IMR-90 (cell line): ENCODE data around the gene FAM200C. TPM values are rescaled to one million over a fixed set of nuclear protein-coding genes. Genes with fewer than 3 reads are reported as not detected.

Source experiments
- ATAC-seq: fragments of 200-7000 bp; cut with Tn5 transposase; 2 replicates; pipeline ENCODE4 v1.9.1; 2020; ENCODE audit warnings: low read depth, mild to moderate bottlenecking, moderate library complexity
- BruUV-seq: library from RNA; stranded (reverse); fragments of 400-500 nt; replicated peaks from 2 replicates; lab custom pipeline; 2021; lab: Mats Ljungman, UMichigan
- CTCF ChIA-PET: fragments of 300-600 bp; formaldehyde crosslinking; extraction: SDS; loops from one replicate; lab custom pipeline; 2021; ENCODE audit warnings: antibody characterized with exemption; lab: Yijun Ruan, JAX
- POLR2A ChIA-PET: fragments of 300-600 bp; sonication (Branson Sonifier 250); formaldehyde crosslinking; loops from one replicate; lab custom pipeline; 2022; ENCODE audit warnings: antibody characterized with exemption; ENCODE audit not compliant: unreplicated experiment; lab: Charles Lee
- DNase-seq: peaks from one replicate; pipeline ENCODE4 v3.0.0; 2013
- H2AFZ ChIP-seq: replicated peaks from 2 replicates; pipeline ENCODE3; 2013; ENCODE audit warnings: low read length, mild to moderate bottlenecking; ENCODE audit not compliant: poor library complexity
- H2AK5ac ChIP-seq: 2 replicates; pipeline ENCODE4 v1.6.1; 2013; ENCODE audit warnings: low read depth, low read length, inconsistent platforms
- H2AK9ac ChIP-seq: replicated peaks from 2 replicates; pipeline ENCODE3; 2013; ENCODE audit warnings: mild to moderate bottlenecking, low read depth, low read length, moderate library complexity; ENCODE audit not compliant: poor library complexity
- H2BK120ac ChIP-seq: 2 replicates; pipeline ENCODE4 v1.6.1; 2013; ENCODE audit warnings: low read depth, low read length, inconsistent platforms
- H2BK15ac ChIP-seq: 3 replicates; pipeline ENCODE4 v1.6.1; 2013; ENCODE audit warnings: low read depth, low read length, inconsistent platforms
- H2BK20ac ChIP-seq: 2 replicates; pipeline ENCODE4 v1.6.1; 2013; ENCODE audit warnings: low read depth, mild to moderate bottlenecking, inconsistent platforms, low read length, moderate library complexity
- H2BK5ac ChIP-seq: 2 replicates; pipeline ENCODE4 v1.6.1; 2013; ENCODE audit warnings: mild to moderate bottlenecking, low read depth, low read length, inconsistent platforms; ENCODE audit not compliant: poor library complexity, severe bottlenecking
- H3K14ac ChIP-seq: replicated peaks from 2 replicates; pipeline ENCODE4 v1.6.1; 2013; ENCODE audit warnings: low read depth, low read length, inconsistent platforms
- H3K18ac ChIP-seq: 2 replicates; pipeline ENCODE4 v1.6.1; 2013; ENCODE audit warnings: low read depth, low read length, control low read depth
- H3K23ac ChIP-seq: 2 replicates; pipeline ENCODE4 v1.6.1; 2013; ENCODE audit warnings: low read depth, low read length, inconsistent platforms
- H3K27ac ChIP-seq: 2 replicates; pipeline ENCODE4 v1.5.1; 2013; ENCODE audit warnings: mild to moderate bottlenecking, control low read depth, low read length; ENCODE audit not compliant: insufficient read depth
- H3K27me3 ChIP-seq: 2 replicates; pipeline ENCODE4 v1.6.1; 2013; ENCODE audit warnings: low read length; ENCODE audit not compliant: control insufficient read depth, insufficient read depth
- H3K36me3 ChIP-seq: 2 replicates; pipeline ENCODE4 v1.6.1; 2013; ENCODE audit warnings: low read length, mixed read lengths; ENCODE audit not compliant: control insufficient read depth, insufficient read depth
- H3K4ac ChIP-seq: 2 replicates; pipeline ENCODE4 v1.6.1; 2013; ENCODE audit warnings: low read depth, low read length, inconsistent platforms
- H3K4me1 ChIP-seq: 2 replicates; pipeline ENCODE4 v1.6.1; 2013; ENCODE audit warnings: low read length, mixed read lengths; ENCODE audit not compliant: control insufficient read depth, insufficient read depth
- H3K4me2 ChIP-seq: 2 replicates; pipeline ENCODE4 v1.6.1; 2013; ENCODE audit warnings: low read depth, mild to moderate bottlenecking, control low read depth, low read length, moderate library complexity
- H3K4me3 ChIP-seq: 2 replicates; pipeline ENCODE4 v1.5.1; 2013; ENCODE audit warnings: low read depth, mild to moderate bottlenecking, control low read depth, low read length, moderate library complexity; ENCODE audit not compliant: insufficient read depth
- H3K56ac ChIP-seq: 2 replicates; pipeline ENCODE4 v1.6.1; 2013; ENCODE audit warnings: low read length, inconsistent platforms; ENCODE audit not compliant: insufficient read depth; ENCODE audit errors: extremely low read depth
- H3K79me1 ChIP-seq, 2 experiments: 2 replicates each; pipeline ENCODE4 v1.6.1; 2013; ENCODE audit warnings: low read length in 2 of 2, inconsistent platforms in 1 of 2, low read depth in 1 of 2
- H3K9ac ChIP-seq: 2 replicates; pipeline ENCODE4 v1.6.1; 2013; ENCODE audit warnings: low read depth, low read length, control low read depth
- H3K9me1 ChIP-seq: 2 replicates; pipeline ENCODE4 v1.6.1; 2013; ENCODE audit warnings: low read length, inconsistent platforms; ENCODE audit not compliant: insufficient read depth
- H3K9me3 ChIP-seq: 2 replicates; pipeline ENCODE4 v1.6.1; 2013; ENCODE audit warnings: low read length; ENCODE audit not compliant: control insufficient read depth, insufficient read depth
- H4K20me1 ChIP-seq: 2 replicates; pipeline ENCODE4 v1.6.1; 2013; ENCODE audit warnings: low read length, inconsistent platforms; ENCODE audit not compliant: insufficient read depth
- H4K5ac ChIP-seq: 2 replicates; pipeline ENCODE4 v1.6.1; 2013; ENCODE audit warnings: mild to moderate bottlenecking, low read depth, low read length, control low read depth
- H4K8ac ChIP-seq, 2 experiments: 2 replicates each; pipeline ENCODE4 v1.6.1; 2013; ENCODE audit warnings: low read depth in 2 of 2, low read length in 2 of 2, control low read depth in 1 of 2, inconsistent platforms in 1 of 2
- H4K91ac ChIP-seq: 2 replicates; pipeline ENCODE4 v1.6.1; 2013; ENCODE audit warnings: low read depth, low read length, inconsistent platforms; ENCODE audit not compliant: insufficient read depth
- CEBPB ChIP-seq: IDR thresholded peaks from 2 replicates; pipeline ENCODE4 v1.6.1; 2012; ENCODE audit warnings: low read depth, low read length, improper control_type of control experiment
- CTCF ChIP-seq: conservative IDR thresholded peaks from 2 replicates; pipeline ENCODE4 v1.5.1; 2012; ENCODE audit warnings: mild to moderate bottlenecking, low read depth, low read length, improper control_type of control experiment
- FOS ChIP-seq: fragments of 150-350 bp; IDR thresholded peaks from 2 replicates; pipeline ENCODE4 v1.6.1; 2016; ENCODE audit warnings: low read depth, low read length
- RAD21 ChIP-seq: IDR thresholded peaks from 2 replicates; pipeline ENCODE4 v1.6.1; 2012; ENCODE audit warnings: low read length, improper control_type of control experiment
- SMC3 ChIP-seq: fragments of 150-350 bp; IDR thresholded peaks from 2 replicates; pipeline ENCODE4 v1.6.1; 2016; ENCODE audit warnings: low read depth, mild to moderate bottlenecking, antibody characterized with exemption, low read length, moderate library complexity
- USF2 ChIP-seq: fragments of 150-350 bp; IDR thresholded peaks from 2 replicates; pipeline ENCODE4 v1.6.1; 2017; ENCODE audit warnings: mild to moderate bottlenecking, antibody characterized with exemption, low read length, low read depth
- WGBS, 2 experiments: methylation state at CpG; one replicate each; pipeline versions ENCODE4 v1.1.5 to v1.1.7; 2013; ENCODE audit warnings: missing lambda C conversion rate in 2 of 2; ENCODE audit not compliant: insufficient read length in 1 of 2; ENCODE audit errors: extremely low coverage in 2 of 2; 5-methylcytosine and 5-hydroxymethylcytosine counted together
- dilution Hi-C: fragments of 300-500 bp; cut with HindIII; formaldehyde crosslinking; loops from one replicate; pipeline ENCODE4 v1.14.3; 2018; ENCODE audit warnings: low sequenced_read_pairs; ENCODE audit not compliant: unreplicated experiment
- in situ Hi-C: fragments of 300-500 bp; cut with MboI; formaldehyde crosslinking; loops from 3 replicates; pipeline ENCODE4 v1.14.3; 2019; ENCODE audit warnings: low sequenced_read_pairs, inconsistent platforms, mixed read lengths
- intact Hi-C: fragments of 100-400 bp; cut with micrococcal nuclease; formaldehyde crosslinking; loops from 2 replicates; pipeline ENCODE4 v1.10.0; 2022
- polyA plus RNA-seq, 3 experiments: library from polyadenylated mRNA; depleted of rRNA; stranded (reverse); fragments of >200 nt; gene quantifications; 2 replicates each; pipeline ENCODE4 v1.2.3, GENCODE V29; 2012; ENCODE audit warnings: low replicate concordance in 1 of 3
- total RNA-seq: library from RNA; depleted of rRNA; stranded (reverse); fragments of >200 nt; gene quantifications from 2 replicates; pipeline ENCODE4 v1.2.3, GENCODE V29; 2012

FAM200C gene
- total and polyA plus RNA-seq, 2 of the 4 experiments (the other 2 are of a cell fraction), result 1.7 to 6.3 TPM

GRCh38 chr5:160439205-160439600 lies 39.3 kb upstream of the FAM200C start:
- intact Hi-C loops (loop anchor here (10.0 kb wide), 1 partner anchor 1106 kb away; the partner anchor contains the start of gene GABRB2), dilution Hi-C loops (no loop called here), in situ Hi-C loops (no loop called here)
- Histone ChIP-seq H2AFZ (peak overlapping the region; percentile 98), H3K4me1 (peaks cover 3% of the 10 kb centered on the region; the same call in 1 of the 2 replicates), H3K4me3 (peak overlapping the region; percentile 64), H3K14ac (peak overlapping the region; percentile 80), H3K9me3 (no peaks in the 10 kb centered on the region), H3K27me3 (no peaks in the 10 kb centered on the region), H3K23ac (no peak overlapping the region), H4K5ac (no peak overlapping the region), H3K9me1 (no peaks in the 10 kb centered on the region), H4K8ac (peak overlapping the region in 1 of 2 experiments; percentile 86; a peak in 1 of 4 replicates), H3K79me1 (no peaks in the 10 kb centered on the region), H4K20me1 (no peaks in the 10 kb centered on the region), H3K56ac (no peak overlapping the region), H2BK120ac (peak overlapping the region; percentile 81), H2AK5ac (no peak overlapping the region), H3K36me3 (no peaks in the 10 kb centered on the region), H3K4me2 (peak overlapping the region; percentile 96), H2BK15ac (peak overlapping the region; percentile 61; the same call in 2 of the 3 replicates), H2BK5ac (no peak overlapping the region), H4K91ac (no peak overlapping the region; the same call in 1 of the 2 replicates), H3K18ac (peak overlapping the region; percentile 72; the same call in 1 of the 2 replicates), H3K4ac (0 out of 2 replicates have a peak overlapping the region, but pooled peaks have one; percentile 58), H3K27ac (no peak overlapping the region), H3K9ac (peak overlapping the region; percentile 76), H2BK20ac (peak overlapping the region; percentile 57; the same call in 1 of the 2 replicates), H2AK9ac (no peak overlapping the region)
- TF ChIP-seq FOS (no peak), USF2 (peak; percentile 64), SMC3 (peak; percentile 71), CEBPB (no peak), CTCF (peak; percentile 85), RAD21 (peak; percentile 70)
- DNase-seq (peak; percentile 64), ATAC-seq (peak; percentile 88)
- 2% methylated on average over 6 of the region's 11 CpGs; no CpG with 5 or more reads in 1 of the 2 experiments for WGBS, 2 experiments
- ChIA-PET CTCF (interaction anchor here (0.6 to 2.7 kb wide), 12 partner anchors 10 to 297 kb away, joined by 3 to 21 read pairs (median 6); partner anchors contain the start of gene PTTG1), POLR2A (no interaction called here)
- no TSS peak for BruUV-seq
